NCI-H2227 treated with DMSO at 0.1 percent for 48 hours (cell line): ENCODE measurements around the gene COL11A1.

ENCODE experiments used
- DNase-seq: peaks from one replicate; lab custom pipeline; 2025; lab: John Stamatoyannopoulos, UW

The COL11A1 gene

GRCh38 chr1:102899935-102900334 is 208.4 kb downstream of the COL11A1 start:
- no peak for DNase-seq

GRCh38 chr1:102897557-102897956 is 210.8 kb downstream of the COL11A1 start:
- no peak for DNase-seq

GRCh38 chr1:102896771-102897170 is 211.6 kb downstream of the COL11A1 start:
- no peak for DNase-seq

- no peak for DNase-seq
Measured at GRCh38 chr1:102896286-102896685, 212.0 kb downstream of the COL11A1 start.

GRCh38 chr1:102891868-102892625 is 216.3 kb downstream of the COL11A1 start:
- DNase-seq = no peak

- no peak for DNase-seq
Measured at GRCh38 chr1:102886638-102887037, 221.7 kb downstream of the COL11A1 start.

GRCh38 chr1:102884238-102884637 is 224.1 kb downstream of the COL11A1 start:
- DNase-seq = no peak

- no peak for DNase-seq
Measured at GRCh38 chr1:102879439-102879993, 228.8 kb downstream of the COL11A1 start.

- DNase-seq = no peak
Measured at GRCh38 chr1:102875756-102876155, 232.6 kb downstream of the COL11A1 start.

GRCh38 chr1:102872526-102872925 is 235.8 kb downstream of the COL11A1 start:
- no peak for DNase-seq

GRCh38 chr1:102872097-102872496 is 236.2 kb downstream of the COL11A1 start:
- no peak for DNase-seq

- no peak for DNase-seq
Measured at GRCh38 chr1:102863704-102864103, 244.6 kb downstream of the COL11A1 start.

GRCh38 chr1:102861247-102861646 is 247.1 kb downstream of the COL11A1 start:
- DNase-seq = no peak

GRCh38 chr1:102858695-102859094 is 249.6 kb downstream of the COL11A1 start:
- no peak for DNase-seq

GRCh38 chr1:102857251-102857650 is 251.1 kb downstream of the COL11A1 start:
- DNase-seq = no peak

GRCh38 chr1:102853701-102854187 is 254.6 kb downstream of the COL11A1 start:
- DNase-seq = no peak

GRCh38 chr1:102853136-102853535 is 255.2 kb downstream of the COL11A1 start:
- DNase-seq = no peak

GRCh38 chr1:102852613-102853012 is 255.7 kb downstream of the COL11A1 start:
- DNase-seq = no peak

- no peak for DNase-seq
Measured at GRCh38 chr1:102851616-102852015, 256.7 kb downstream of the COL11A1 start.

- DNase-seq = no peak
Measured at GRCh38 chr1:102842606-102843005, 265.7 kb downstream of the COL11A1 start.

- DNase-seq = no peak
Measured at GRCh38 chr1:102840741-102841140, 267.6 kb downstream of the COL11A1 start.

GRCh38 chr1:102838016-102838415 is 270.3 kb downstream of the COL11A1 start:
- DNase-seq = no peak

GRCh38 chr1:102837551-102837950 is 270.8 kb downstream of the COL11A1 start:
- no peak for DNase-seq

- DNase-seq = no peak
Measured at GRCh38 chr1:102836991-102837390, 271.3 kb downstream of the COL11A1 start.
